Type B pancreatic cell (in vitro differentiated cells): ENCODE measurements around the gene HEPHL1. TPM values are rescaled to one million over a fixed set of nuclear protein-coding genes. Genes with fewer than 3 reads are reported as not detected.

Experiments used
- DNase-seq: peaks from one replicate; pipeline ENCODE4 v3.0.0; 2021; ENCODE audit warnings: mixed read lengths; ENCODE audit not compliant: unreplicated experiment; ENCODE audit errors: extremely low spot score
- H3K27ac Mint-ChIP-seq: 2 replicates; pipeline ENCODE4 v1.8.0; 2021; ENCODE audit warnings: mild to moderate bottlenecking, mixed read lengths
- H3K27me3 Mint-ChIP-seq: 2 replicates; pipeline ENCODE4 v1.8.0; 2021; ENCODE audit warnings: mixed read lengths
- H3K36me3 Mint-ChIP-seq: 2 replicates; pipeline ENCODE4 v1.8.0; 2021; ENCODE audit warnings: mixed read lengths
- H3K4me1 Mint-ChIP-seq: one replicate; pipeline ENCODE4 v1.8.0; 2021; ENCODE audit warnings: mixed read lengths; ENCODE audit not compliant: unreplicated experiment
- H3K4me3 Mint-ChIP-seq: 2 replicates; pipeline ENCODE4 v1.8.0; 2021; ENCODE audit warnings: mild to moderate bottlenecking, mixed read lengths
- H3K9me3 Mint-ChIP-seq: 2 replicates; pipeline ENCODE4 v1.8.0; 2021; ENCODE audit warnings: mixed read lengths
- CTCF ChIP-seq: fragments of 200-600 bp; sonication (generic); conservative IDR thresholded peaks from 2 replicates; pipeline ENCODE4 v1.5.0; 2021; ENCODE audit warnings: antibody characterized with exemption, mild to moderate bottlenecking
- total RNA-seq: library from RNA; stranded (reverse); gene quantifications from 2 replicates; pipeline ENCODE4 v1.2.1, GENCODE V29; 2021; ENCODE audit warnings: low replicate concordance

Gene HEPHL1
- total RNA-seq, 1 donor from 2014 or later = not detected

- no peak overlapping the region for H3K27ac Mint-ChIP-seq
- H3K4me1 Mint-ChIP-seq = peaks cover 13% of the 10 kb centered on the region
- TF ChIP-seq CTCF = no peak
- no peaks in the 10 kb centered on the region for H3K9me3 Mint-ChIP-seq
- no peaks in the 10 kb centered on the region for H3K27me3 Mint-ChIP-seq
- no peak for DNase-seq
- H3K36me3 Mint-ChIP-seq = peaks cover 5% of the 10 kb centered on the region
- H3K4me3 Mint-ChIP-seq = peak overlapping the region; percentile 2
Measured at GRCh38 chr11:94125407-94126115, 104.4 kb downstream of the HEPHL1 start.

GRCh38 chr11:94127638-94128037, 106.5 kb downstream of the HEPHL1 start:
- H3K4me1 Mint-ChIP-seq = peaks cover 13% of the 10 kb centered on the region
- no peak for TF ChIP-seq CTCF
- H3K27me3 Mint-ChIP-seq = no peaks in the 10 kb centered on the region
- peak overlapping the region; percentile 98 for H3K27ac Mint-ChIP-seq
- no peak overlapping the region for H3K4me3 Mint-ChIP-seq
- no peaks in the 10 kb centered on the region for H3K9me3 Mint-ChIP-seq
- no peak for DNase-seq
- peaks cover 5% of the 10 kb centered on the region for H3K36me3 Mint-ChIP-seq

GRCh38 chr11:94128291-94128745, 107.2 kb downstream of the HEPHL1 start:
- H3K27me3 Mint-ChIP-seq = no peaks in the 10 kb centered on the region
- peaks cover 5% of the 10 kb centered on the region for H3K36me3 Mint-ChIP-seq
- no peak for DNase-seq
- H3K27ac Mint-ChIP-seq = peak overlapping the region; percentile 98
- TF ChIP-seq CTCF = peak; percentile 6
- H3K4me1 Mint-ChIP-seq = peaks cover 15% of the 10 kb centered on the region
- no peak overlapping the region for H3K4me3 Mint-ChIP-seq
- no peaks in the 10 kb centered on the region for H3K9me3 Mint-ChIP-seq

GRCh38 chr11:94128746-94129511, 107.8 kb downstream of the HEPHL1 start, which contains the start of gene PANX1:
PANX1 (plus strand) TSS chr11:94128841; CDS start chr11:94129313, 472 bp downstream.
- peak; percentile 6 for TF ChIP-seq CTCF
- no peaks in the 10 kb centered on the region for H3K27me3 Mint-ChIP-seq
- DNase-seq = peak; percentile 86
- H3K27ac Mint-ChIP-seq = peak within 1 kb of the TSS; percentile 98
- H3K9me3 Mint-ChIP-seq = no peaks in the 10 kb centered on the region
- H3K4me1 Mint-ChIP-seq = peaks cover 22% of the 10 kb centered on the region
- peaks cover 5% of the 10 kb centered on the region for H3K36me3 Mint-ChIP-seq
- no peak within 1 kb of the TSS for H3K4me3 Mint-ChIP-seq

- Mint-ChIP-seq H3K9me3 (no peaks in the 10 kb centered on the region), H3K27ac (no peak overlapping the region), H3K36me3 (no peaks in the 10 kb centered on the region), H3K27me3 (no peaks in the 10 kb centered on the region), H3K4me1 (peaks cover 25% of the 10 kb centered on the region), H3K4me3 (no peak overlapping the region)
- no peak for TF ChIP-seq CTCF
- DNase-seq = no peak
Measured at GRCh38 chr11:94129512-94130297, 108.6 kb downstream of the HEPHL1 start.
